Neural cell (in vitro differentiated cells): Measurements from ENCODE around the gene PARP9.

Source experiments
- CTCF ChIP-seq: fragments of 450-650 bp; IDR thresholded peaks from 2 replicates; pipeline ENCODE4 v1.5.1; 2014; ENCODE audit warnings: antibody characterized with exemption, mild to moderate bottlenecking, moderate library complexity; ENCODE audit not compliant: poor library complexity, severe bottlenecking
- EP300 ChIP-seq: fragments of 450-650 bp; conservative IDR thresholded peaks from 2 replicates; pipeline ENCODE4 v1.6.1; 2014; ENCODE audit warnings: antibody characterized with exemption, mild to moderate bottlenecking, moderate library complexity; ENCODE audit not compliant: poor library complexity, severe bottlenecking
- POLR2AphosphoS5 ChIP-seq: IDR thresholded peaks from 2 replicates; pipeline ENCODE4 v1.6.1; 2012

- no peak for TF ChIP-seq CTCF
- no peak for TF ChIP-seq EP300
- TF ChIP-seq POLR2AphosphoS5, result no peak
Measured at GRCh38 chr3:122496508-122496907, 67.6 kb downstream of the PARP9 start.
